ENCODE results near the gene POU2AF1. TPM values are rescaled to one million over a fixed set of nuclear protein-coding genes. Genes with fewer than 3 reads are reported as not detected.
A peak's percentile ranks its signal among the peaks of the same experiment; 100 is the strongest.

Gene POU2AF1
- total and polyA plus RNA-seq, 2 of the 13 experiments (the other 11 are each of a cell fraction or from before 2014, with no cell fraction given), result 1.9 to 3.6 TPM

GRCh38 chr11:111422494-111423249 is 43.6 kb upstream of the POU2AF1 start (continued):
- TF ChIP-seq ZNF430 (CRISPR knock-in tag; IDR thresholded peaks at IDR 0.05) (peak; percentile 51; the same call in 1 of the 2 replicates), RFXANK (CRISPR knock-in tag; IDR thresholded peaks at IDR 0.05) (0 out of 2 replicates have a peak, but pooled peaks have one; percentile 57), ZNF17 (CRISPR knock-in tag; IDR thresholded peaks at IDR 0.05) (no peak), PCBP2 (optimal IDR thresholded peaks at IDR 0.05; ENCODE audit: low read depth, low read length, poor library complexity, severe bottlenecking) (no peak), ZIK1 (CRISPR knock-in tag; IDR thresholded peaks at IDR 0.05; ENCODE audit: borderline replicate concordance, low read depth) (0 out of 2 replicates have a peak, but pooled peaks have one; percentile 4), ZNF331 (CRISPR knock-in tag; IDR thresholded peaks at IDR 0.05) (no peak; the same call in 1 of the 2 replicates), ZNF138 (CRISPR knock-in tag; IDR thresholded peaks at IDR 0.05; ENCODE audit: low read depth) (no peak), ZNF496 (CRISPR knock-in tag; IDR thresholded peaks at IDR 0.05; ENCODE audit: insufficient replicate concordance) (no peak), ZNF10 (CRISPR knock-in tag; IDR thresholded peaks at IDR 0.05; ENCODE audit: borderline replicate concordance, low read depth) (no peak), ZC3H4 (CRISPR knock-in tag; IDR thresholded peaks at IDR 0.05; ENCODE audit: borderline replicate concordance) (no peak), SPEN (CRISPR knock-in tag; IDR thresholded peaks at IDR 0.05; ENCODE audit: low read depth) (peak; percentile 59; the same call in 1 of the 2 replicates), SNAPC2 (CRISPR knock-in tag; IDR thresholded peaks at IDR 0.05) (peak; percentile 74; the same call in 1 of the 2 replicates), RXRB (CRISPR knock-in tag; IDR thresholded peaks at IDR 0.05; ENCODE audit: borderline replicate concordance) (peak; percentile 78), ZSCAN9 (CRISPR knock-in tag; IDR thresholded peaks at IDR 0.05; ENCODE audit: borderline replicate concordance) (peak; percentile 88; the same call in 1 of the 2 replicates), ZBTB8A (CRISPR knock-in tag; IDR thresholded peaks at IDR 0.05; ENCODE audit: borderline replicate concordance, low read depth) (no peak), HMGA1 (CRISPR knock-in tag; conservative IDR thresholded peaks at IDR 0.05) (no peak), PCBP1 (IDR thresholded peaks at IDR 0.05; ENCODE audit: borderline replicate concordance, low read depth, low read length) (no peak), TMF1 (CRISPR knock-in tag; IDR thresholded peaks at IDR 0.05; ENCODE audit: low read depth) (no peak), ZNF7 (CRISPR knock-in tag; IDR thresholded peaks at IDR 0.05) (no peak), ZNF570 (CRISPR knock-in tag; IDR thresholded peaks at IDR 0.05; ENCODE audit: borderline replicate concordance) (no peak), FOXC1 (CRISPR knock-in tag; IDR thresholded peaks at IDR 0.05; ENCODE audit: borderline replicate concordance) (no peak), KLF12 (CRISPR knock-in tag; IDR thresholded peaks at IDR 0.05; ENCODE audit: borderline replicate concordance) (peak; percentile 43; the same call in 1 of the 2 replicates), MED1 (CRISPR knock-in tag; IDR thresholded peaks at IDR 0.05) (peak; percentile 94), ZNF576 (CRISPR knock-in tag; IDR thresholded peaks at IDR 0.05) (no peak), ZBTB4 (CRISPR knock-in tag; IDR thresholded peaks at IDR 0.05; ENCODE audit: borderline replicate concordance) (no peak), IRF2 (CRISPR knock-in tag; IDR thresholded peaks at IDR 0.05) (peak; percentile 79)
